ENCODE data around the gene CPED1. TPM values are rescaled to one million over a fixed set of nuclear protein-coding genes. Genes with fewer than 3 reads are reported as not detected.
"Not testable (repeated sequence)": the region's sequence is repeated elsewhere in the genome, so short reads cannot be mapped to it uniquely, and the experiment has no call there.

The CPED1 gene
- total RNA-seq, 2 donors from 2014 or later: not detected

DNA sequence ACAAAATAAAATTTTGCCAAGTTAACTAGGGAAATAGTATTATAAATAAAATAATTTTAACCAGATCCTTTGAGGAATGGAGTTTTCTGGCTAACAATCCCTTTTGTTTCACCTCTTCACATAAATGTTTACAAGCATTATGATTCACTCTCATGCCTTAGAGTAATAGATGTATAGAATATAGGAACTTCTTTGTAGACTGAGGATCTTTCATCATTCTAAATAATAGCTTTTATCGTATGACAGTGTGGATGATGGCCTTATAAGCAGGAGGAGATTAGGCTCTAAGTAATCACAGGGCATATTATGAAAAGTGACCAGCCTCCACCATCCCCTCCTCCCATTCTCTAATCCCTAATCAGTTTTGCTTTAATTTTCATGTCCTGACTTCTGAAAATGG lies 24.4 kb upstream of the CPED1 start:
- Mint-ChIP-seq H3K9me3 (no peaks in the 10 kb centered on the region), H3K27ac (no peak overlapping the region), H3K36me3 (peaks cover 6 to 25% of the 10 kb centered on the region in 2 donors)

DNA sequence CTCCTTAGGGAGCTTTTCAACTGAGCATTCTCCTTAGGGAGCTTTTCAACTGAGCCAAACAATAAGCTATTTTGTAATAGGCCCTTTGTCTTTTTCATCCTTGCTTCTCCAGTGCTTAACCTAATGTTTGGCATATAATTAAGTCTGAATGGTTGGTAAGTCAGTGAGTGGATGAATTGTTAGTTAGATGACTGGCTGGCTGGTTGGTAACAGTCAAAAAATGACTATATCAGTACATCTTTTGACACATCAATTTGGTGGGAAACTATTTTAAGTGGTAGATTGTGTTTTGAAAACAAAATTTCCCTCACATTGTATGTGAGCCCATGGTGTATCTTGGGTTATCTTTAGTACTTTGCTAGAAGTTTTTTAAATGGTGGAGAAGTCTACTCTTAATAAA lies 21.6 kb upstream of the CPED1 start:
- no peaks in the 10 kb centered on the region for H3K9me3 Mint-ChIP-seq
- peaks cover 4 to 32% of the 10 kb centered on the region in 2 donors for H3K36me3 Mint-ChIP-seq
- ATAC-seq (peak; percentile 28 to 88), DNase-seq (ENCODE audit: low spot score in 2 of 2) (no peak)
- no peak overlapping the region for H3K27ac Mint-ChIP-seq

More for the DNA sequence above, 24.4 kb upstream of the CPED1 start:
- ATAC-seq (no peak), DNase-seq (ENCODE audit: low spot score in 2 of 2) (no peak)

- ATAC-seq: no peak
- Mint-ChIP-seq H3K27ac (no peak overlapping the region), H3K9me3 (no peaks in the 10 kb centered on the region), H3K36me3 (peaks cover 5 to 15% of the 10 kb centered on the region in 2 donors)
- no peak for DNase-seq (ENCODE audit: low spot score in 2 of 2)
These were observed 14.7 kb upstream of the CPED1 start for GRCh38 chr7:120973849-120974248.

DNA sequence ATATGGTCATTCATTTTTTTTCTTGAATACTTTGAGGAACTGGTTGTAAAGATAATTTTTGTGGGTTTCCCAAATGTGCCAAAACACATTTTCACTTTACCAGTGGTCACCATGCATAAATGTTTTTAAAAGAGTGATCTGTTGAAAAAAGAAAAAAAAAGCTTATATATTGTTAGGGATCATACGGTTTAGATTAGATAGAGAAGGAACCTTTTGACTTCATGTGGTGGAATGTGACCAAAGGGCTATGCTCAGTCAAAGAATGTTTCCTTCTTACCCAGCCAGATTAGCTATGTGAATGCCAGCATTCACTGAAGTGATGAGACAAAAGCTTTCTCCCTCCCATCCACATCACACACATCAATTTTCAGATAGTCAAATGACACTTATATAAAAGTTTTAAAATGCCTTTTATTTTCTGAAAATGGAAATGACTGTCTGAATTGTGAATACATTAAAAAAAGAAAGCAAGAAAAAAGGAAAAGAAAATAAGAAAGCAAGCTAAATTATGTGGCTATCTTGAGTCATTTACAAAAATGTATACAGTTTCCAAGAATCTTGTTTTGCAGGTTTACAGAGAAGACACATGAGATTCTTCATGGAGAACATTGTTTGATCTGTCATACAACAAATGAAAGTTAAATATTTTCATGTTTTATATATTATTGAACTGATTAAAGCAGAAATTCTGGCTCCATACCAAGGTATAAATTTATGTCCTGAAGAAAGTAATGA lies 8.6 kb upstream of the CPED1 start:
- peak in 1 of 2 donors; percentile 78 for ATAC-seq
- H3K27ac Mint-ChIP-seq: no peak overlapping the region
- H3K36me3 Mint-ChIP-seq: no peaks in the 10 kb centered on the region
- no peak for DNase-seq (ENCODE audit: low spot score in 2 of 2)
- H3K9me3 Mint-ChIP-seq: no peaks in the 10 kb centered on the region

DNA sequence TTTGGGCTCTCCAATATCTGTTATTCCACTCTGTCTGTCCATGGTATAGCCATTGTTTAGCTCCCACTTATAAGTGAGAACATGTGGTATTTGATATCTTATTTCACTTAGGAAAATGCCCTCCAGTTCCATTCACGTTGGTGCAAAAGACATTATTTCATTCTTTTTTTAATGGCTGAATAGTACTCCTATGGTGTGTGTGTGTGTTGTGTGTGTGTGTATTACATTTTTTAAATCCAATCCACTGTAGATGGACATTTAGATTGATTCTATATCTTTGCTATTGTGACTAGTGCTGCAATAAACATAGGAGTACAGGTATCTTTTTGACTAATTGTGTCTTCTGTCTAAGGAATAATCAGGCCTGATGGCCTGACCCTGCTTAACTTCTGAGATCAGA lies 7.4 kb upstream of the CPED1 start:
- H3K36me3 Mint-ChIP-seq: no peaks in the 10 kb centered on the region
- no peak overlapping the region for H3K27ac Mint-ChIP-seq
- no peaks in the 10 kb centered on the region for H3K9me3 Mint-ChIP-seq
- ATAC-seq: no peak
- DNase-seq (ENCODE audit: low spot score in 2 of 2): no peak

- peak; percentile 58 to 72 for ATAC-seq
- no peak for DNase-seq (ENCODE audit: low spot score in 2 of 2)
- Mint-ChIP-seq H3K9me3 (no peaks in the 10 kb centered on the region), H3K36me3 (no peaks in the 10 kb centered on the region), H3K27ac (peak overlapping the region; percentile 34 to 40)
These were observed 6.5 kb upstream of the CPED1 start for GRCh38 chr7:120981888-120982615.

GRCh38 chr7:120983592-120983991 lies 4.9 kb upstream of the CPED1 start:
- ATAC-seq; DNase-seq (ENCODE audit: low spot score in 2 of 2); H3K9me3 Mint-ChIP-seq; H3K27ac Mint-ChIP-seq; H3K36me3 Mint-ChIP-seq: not testable (repeated sequence)

DNA sequence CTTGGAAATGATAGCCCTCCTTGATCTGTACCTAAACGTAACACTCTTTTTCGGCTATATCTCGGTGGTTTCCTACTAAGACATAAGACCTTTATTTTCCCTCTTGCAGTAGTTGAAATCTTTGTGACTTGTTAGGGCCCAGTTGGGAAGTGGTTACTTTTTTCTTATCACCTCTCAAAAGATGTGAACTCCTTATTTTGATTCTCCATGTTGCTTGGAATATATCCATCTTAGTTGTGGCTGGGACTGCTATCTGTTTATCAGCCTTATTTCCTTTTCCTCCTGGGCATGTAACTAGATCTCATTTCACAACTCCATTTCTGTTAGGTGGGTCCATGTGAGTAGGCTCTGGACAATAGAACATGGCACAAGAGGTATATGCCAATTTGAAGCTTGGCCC lies 4.1 kb upstream of the CPED1 start:
- ATAC-seq (no peak), DNase-seq (ENCODE audit: low spot score in 2 of 2) (no peak)
- Mint-ChIP-seq H3K27ac (no peak overlapping the region), H3K36me3 (no peaks in the 10 kb centered on the region), H3K9me3 (no peaks in the 10 kb centered on the region)

- Mint-ChIP-seq H3K9me3 (no peaks in the 10 kb centered on the region), H3K36me3 (no peaks in the 10 kb centered on the region), H3K27ac (no peak overlapping the region)
- DNase-seq (ENCODE audit: low spot score in 2 of 2): no peak
- no peak for ATAC-seq
These were observed 3.3 kb upstream of the CPED1 start for GRCh38 chr7:120985130-120985758.

DNA sequence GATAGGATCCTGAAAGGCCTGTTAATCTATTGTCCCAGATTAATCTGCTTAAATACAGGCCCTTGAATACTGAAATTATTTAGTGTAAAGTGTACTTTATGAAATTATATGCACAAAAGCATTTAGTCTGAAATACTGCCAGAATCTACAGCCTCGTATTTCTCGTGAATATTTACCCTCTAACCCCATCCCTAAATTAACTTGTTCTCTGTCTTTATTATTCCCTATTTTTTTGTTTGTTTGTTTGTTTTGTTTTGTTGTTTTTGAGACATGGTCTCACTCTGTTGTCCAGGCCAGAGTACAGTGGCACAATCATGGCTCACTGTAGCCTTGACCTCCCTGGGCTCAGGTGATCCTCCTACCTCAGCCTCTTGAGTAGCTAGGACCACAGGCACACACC lies 2.7 kb upstream of the CPED1 start:
- Mint-ChIP-seq H3K9me3 (no peaks in the 10 kb centered on the region), H3K36me3 (no peaks in the 10 kb centered on the region), H3K27ac (no peak overlapping the region)
- ATAC-seq (no peak), DNase-seq (ENCODE audit: low spot score in 2 of 2) (no peak)

DNA sequence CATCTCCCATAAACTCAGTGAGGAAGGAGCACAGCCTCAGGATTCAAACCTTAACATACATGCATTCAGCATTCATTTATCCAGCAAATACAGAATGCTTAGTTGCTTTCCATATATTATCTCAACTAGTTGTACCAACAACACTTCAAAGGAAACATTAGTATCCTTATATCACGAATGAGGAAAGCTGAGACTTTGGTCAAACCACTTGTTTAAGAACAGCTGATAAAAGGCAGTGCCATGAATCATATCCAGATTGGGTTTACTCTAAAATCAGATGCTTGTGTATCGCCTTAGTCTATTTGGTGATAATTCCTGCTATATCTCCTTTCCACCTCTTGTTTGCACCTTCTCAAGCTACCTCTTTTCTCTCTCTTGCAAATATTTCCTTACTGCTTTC lies 1.9 kb upstream of the CPED1 start:
- H3K36me3 Mint-ChIP-seq: no peaks in the 10 kb centered on the region
- ATAC-seq (no peak), DNase-seq (ENCODE audit: low spot score in 2 of 2) (no peak)
- no peaks in the 10 kb centered on the region for H3K9me3 Mint-ChIP-seq
- no peak overlapping the region for H3K27ac Mint-ChIP-seq

DNA sequence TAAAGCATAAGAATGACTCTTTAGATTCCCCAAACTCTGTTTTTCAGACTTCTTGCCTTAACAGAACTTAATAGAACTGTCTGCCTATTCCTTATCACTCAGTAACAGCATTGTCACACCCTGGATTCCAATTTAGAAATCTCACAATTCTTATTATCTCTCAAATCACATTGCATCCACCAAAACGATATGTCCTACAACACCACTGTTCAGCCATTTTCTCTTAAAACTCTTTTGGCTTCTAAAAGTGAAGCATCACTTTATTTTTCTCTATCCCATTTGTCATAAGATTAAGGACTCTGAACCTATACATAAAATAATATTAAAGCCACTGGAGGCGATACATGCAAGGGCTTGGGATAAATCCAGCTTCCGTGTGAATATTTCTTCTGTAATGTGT lies 1.2 kb upstream of the CPED1 start:
- DNase-seq (ENCODE audit: low spot score in 2 of 2) (no peak), ATAC-seq (no peak)
- Mint-ChIP-seq H3K36me3 (no peaks in the 10 kb centered on the region), H3K27ac (no peak overlapping the region), H3K9me3 (no peaks in the 10 kb centered on the region)

- DNase-seq (ENCODE audit: low spot score in 2 of 2) (peak; percentile 70 to 81), ATAC-seq (peak; percentile 96)
- Mint-ChIP-seq H3K36me3 (no peaks in the 10 kb centered on the region), H3K9me3 (no peaks in the 10 kb centered on the region), H3K27ac (no peak overlapping the region)
These were observed 574 bp upstream of the CPED1 start for GRCh38 chr7:120987683-120988590.

DNA sequence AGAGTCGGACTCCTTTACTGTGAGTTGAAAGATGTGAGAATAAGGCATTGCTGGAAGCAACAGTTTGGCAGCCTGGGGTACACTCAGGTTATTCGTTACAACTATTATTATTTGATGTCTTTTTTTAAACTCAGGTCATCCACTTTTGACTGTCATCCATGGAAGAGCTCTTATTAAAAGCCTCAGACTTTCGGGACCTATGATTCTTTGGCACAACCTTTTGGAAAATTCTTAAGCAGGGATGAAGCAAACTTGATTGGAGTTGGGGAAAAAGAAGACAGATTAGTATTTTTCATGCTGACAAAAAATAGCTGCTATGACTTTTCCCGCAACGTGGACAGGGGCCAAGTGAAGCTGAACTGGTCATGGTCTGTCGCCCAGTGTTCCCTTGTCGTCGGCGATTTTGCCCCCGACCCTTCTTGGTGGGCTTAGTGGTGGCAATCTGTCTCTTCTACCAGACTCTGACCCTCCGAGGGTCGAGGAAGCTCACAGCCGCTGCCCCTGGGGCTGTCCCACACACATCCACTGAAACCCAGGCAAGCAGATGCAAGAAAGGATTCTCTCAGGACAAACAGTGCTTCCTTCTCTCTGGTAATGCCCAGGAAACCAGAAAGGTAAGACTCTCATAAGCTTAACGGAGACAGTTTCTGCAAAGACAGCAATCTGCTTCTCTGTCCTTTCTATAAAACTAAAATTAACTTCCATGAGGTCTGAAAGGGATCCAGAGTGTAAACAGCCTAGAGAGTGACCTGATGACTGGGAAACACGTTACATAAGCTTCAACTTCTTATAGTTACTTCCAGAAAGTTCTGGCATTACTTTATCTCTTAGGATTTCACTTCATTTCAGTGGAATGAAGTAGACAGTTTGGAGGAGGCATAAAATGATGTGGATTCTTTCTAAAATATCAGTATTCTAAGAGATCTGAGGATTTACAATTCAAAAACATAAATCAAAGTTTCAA lies 1.0 kb downstream of the CPED1 start:
- DNase-seq (ENCODE audit: low spot score in 2 of 2) (no peak), ATAC-seq (no peak)
- Mint-ChIP-seq H3K9me3 (no peaks in the 10 kb centered on the region), H3K36me3 (no peaks in the 10 kb centered on the region), H3K27ac (no peak overlapping the region)

DNA sequence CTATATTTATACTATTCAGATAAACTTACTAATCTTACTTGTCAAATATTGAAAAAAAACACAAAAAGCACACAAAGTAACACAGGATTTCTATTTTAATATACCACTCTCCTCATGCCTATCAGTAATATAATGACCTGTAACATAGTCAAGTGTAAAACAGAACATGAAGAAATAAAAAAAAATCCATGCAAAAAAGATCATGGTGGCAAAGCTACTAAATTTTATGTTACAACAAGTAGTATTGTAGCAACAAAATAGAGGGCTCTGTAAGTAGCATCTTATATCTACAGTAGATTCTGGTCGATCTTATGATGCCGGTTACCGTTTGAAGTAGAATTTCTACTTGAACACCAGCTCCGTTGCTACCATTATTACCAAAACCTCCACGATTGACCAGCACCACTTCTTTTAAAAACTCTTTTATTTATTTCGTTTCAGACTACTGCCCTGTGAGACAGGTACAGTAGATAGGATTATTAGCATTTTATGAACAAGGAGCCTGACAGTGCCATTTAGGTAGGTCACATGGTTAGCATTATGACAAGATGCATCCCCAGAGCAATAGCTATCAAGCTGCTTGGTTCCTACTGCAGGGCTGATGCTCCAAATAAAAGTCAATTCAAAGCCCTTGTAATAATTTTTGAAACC lies 2.1 kb downstream of the CPED1 start:
- Mint-ChIP-seq H3K27ac (no peak overlapping the region), H3K9me3 (no peaks in the 10 kb centered on the region), H3K36me3 (no peaks in the 10 kb centered on the region)
- ATAC-seq (no peak), DNase-seq (ENCODE audit: low spot score in 2 of 2) (no peak)

Data from activated naive CD4-positive, alpha-beta T cell treated with anti-CD3 and anti-CD28 coated beads, Interleukin-2, amount 50 U/mL, for 72 hours (primary cell).